Astrocyte (in vitro differentiated cells and primary cell): Measurements from ENCODE around the gene B4GALNT3. TPM values are rescaled to one million over a fixed set of nuclear protein-coding genes. Genes with fewer than 3 reads are reported as not detected.

ENCODE experiments used
- DNase-seq: peaks from one replicate; pipeline ENCODE4 v3.0.0-alpha.2; 2010; ENCODE audit warnings: low read depth
- FAIRE-seq: peaks from 2 replicates; lab custom pipeline; 2011; peaks lifted over from hg19 to GRCh38; lab: Jason Lieb, UNC
- H2AFZ ChIP-seq: 2 replicates; pipeline ENCODE4 v1.6.0; 2012; ENCODE audit warnings: low read depth, low read length, inconsistent platforms
- H3K27ac ChIP-seq: 2 replicates; pipeline ENCODE4 v1.5.1; 2011; ENCODE audit warnings: low read depth, low read length, inconsistent platforms
- H3K27me3 ChIP-seq: 2 replicates; pipeline ENCODE4 v1.6.0; 2011; ENCODE audit warnings: low read length, inconsistent platforms; ENCODE audit not compliant: insufficient read depth
- H3K36me3 ChIP-seq: 2 replicates; pipeline ENCODE4 v1.5.1; 2011; ENCODE audit warnings: low read length, inconsistent platforms; ENCODE audit not compliant: insufficient read depth
- H3K4me1 ChIP-seq: 2 replicates; pipeline ENCODE4 v1.5.1; 2011; ENCODE audit warnings: low read length, inconsistent platforms; ENCODE audit not compliant: insufficient read depth
- H3K4me2 ChIP-seq: 2 replicates; pipeline ENCODE4 v1.6.0; 2012; ENCODE audit warnings: low read length, inconsistent platforms
- H3K4me3 ChIP-seq: 2 replicates; pipeline ENCODE4 v1.5.1; 2011; ENCODE audit warnings: low read depth, mild to moderate bottlenecking, low read length, inconsistent platforms; ENCODE audit not compliant: insufficient read depth
- H3K79me2 ChIP-seq: 2 replicates; pipeline ENCODE4 v1.6.0; 2012; ENCODE audit warnings: mild to moderate bottlenecking, low read length, inconsistent platforms; ENCODE audit not compliant: insufficient read depth
- H3K9ac ChIP-seq: 2 replicates; pipeline ENCODE4 v1.6.0; 2012; ENCODE audit warnings: mild to moderate bottlenecking, low read length, inconsistent platforms
- H3K9me3 ChIP-seq: 2 replicates; pipeline ENCODE4 v1.5.1; 2012; ENCODE audit warnings: low read depth, mild to moderate bottlenecking, low read length, inconsistent platforms; ENCODE audit not compliant: insufficient read depth
- H4K20me1 ChIP-seq: 2 replicates; pipeline ENCODE4 v1.6.0; 2012; ENCODE audit warnings: low read length, inconsistent platforms; ENCODE audit not compliant: insufficient read depth
- H3K27ac Mint-ChIP-seq: one replicate; pipeline ENCODE4 v1.8.0; 2021; ENCODE audit warnings: mild to moderate bottlenecking, mixed read lengths; ENCODE audit not compliant: unreplicated experiment
- H3K27me3 Mint-ChIP-seq: one replicate; pipeline ENCODE4 v1.8.0; 2021; ENCODE audit warnings: low read depth, mixed read lengths; ENCODE audit not compliant: unreplicated experiment
- H3K36me3 Mint-ChIP-seq: one replicate; pipeline ENCODE4 v1.8.0; 2021; ENCODE audit warnings: low read depth, mixed read lengths; ENCODE audit not compliant: unreplicated experiment
- H3K4me1 Mint-ChIP-seq: one replicate; pipeline ENCODE4 v1.8.0; 2021; ENCODE audit warnings: low read depth, mixed read lengths; ENCODE audit not compliant: unreplicated experiment
- H3K4me3 Mint-ChIP-seq: one replicate; pipeline ENCODE4 v1.8.0; 2021; ENCODE audit warnings: mild to moderate bottlenecking, moderate library complexity, mixed read lengths; ENCODE audit not compliant: unreplicated experiment
- H3K9me3 Mint-ChIP-seq: one replicate; pipeline ENCODE4 v1.8.0; 2021; ENCODE audit warnings: mild to moderate bottlenecking, mixed read lengths; ENCODE audit not compliant: unreplicated experiment
- EZH2 ChIP-seq: IDR thresholded peaks from 2 replicates; pipeline ENCODE4 v1.6.1; 2012; ENCODE audit warnings: mild to moderate bottlenecking, low read length, inconsistent platforms; ENCODE audit not compliant: insufficient read depth
- total RNA-seq: library from RNA; stranded (reverse); gene quantifications from 2 replicates; pipeline ENCODE4 v1.2.1, GENCODE V29; 2021
- TF ChIP-seq, protein P1 (sequence below): IDR thresholded peaks from 2 replicates; pipeline ENCODE4 v1.5.1; 2011; ENCODE audit warnings: low read depth, mild to moderate bottlenecking, inconsistent platforms, low read length, moderate library complexity; ENCODE audit not compliant: insufficient read depth

The B4GALNT3 gene
- total RNA-seq, 1 donor from 2014 or later = 3.6 TPM

DNA sequence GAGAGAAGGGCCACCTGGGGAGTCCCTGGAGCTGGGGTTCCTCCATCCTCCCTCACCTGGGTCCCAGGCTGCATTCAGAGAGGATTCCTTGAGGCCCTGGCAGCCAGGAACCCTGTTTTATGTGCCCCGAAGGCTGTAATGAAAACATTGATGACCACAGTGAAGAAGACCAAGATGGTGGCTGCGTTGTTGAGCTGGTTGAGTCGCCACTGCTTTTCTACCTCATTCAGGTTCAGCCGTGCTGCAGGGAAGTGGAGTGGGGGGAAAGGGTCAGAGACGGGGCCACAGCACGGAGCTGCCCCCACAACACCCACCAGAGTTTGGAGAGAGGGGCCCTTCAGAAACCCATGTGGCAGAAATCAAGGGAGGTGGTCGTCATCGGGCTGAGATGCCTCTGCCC lies 105.4 kb downstream of the B4GALNT3 start:
- H3K79me2 ChIP-seq = no peaks in the 10 kb centered on the region
- H3K9me3 ChIP-seq = no peaks in the 10 kb centered on the region
- Mint-ChIP-seq H3K4me3 (no peak overlapping the region), H3K36me3 (no peaks in the 10 kb centered on the region), H3K9me3 (no peaks in the 10 kb centered on the region), H3K4me1 (peaks cover 3% of the 10 kb centered on the region), H3K27ac (no peak overlapping the region), H3K27me3 (peaks cover 26% of the 10 kb centered on the region)
- H3K27me3 ChIP-seq = peaks cover 19% of the 10 kb centered on the region
- DNase-seq = no peak
- H3K4me2 ChIP-seq = no peak overlapping the region
- no peaks in the 10 kb centered on the region for H4K20me1 ChIP-seq
- H3K27ac ChIP-seq = no peak overlapping the region
- no peak overlapping the region for H2AFZ ChIP-seq
- TF ChIP-seq, protein P1, sequence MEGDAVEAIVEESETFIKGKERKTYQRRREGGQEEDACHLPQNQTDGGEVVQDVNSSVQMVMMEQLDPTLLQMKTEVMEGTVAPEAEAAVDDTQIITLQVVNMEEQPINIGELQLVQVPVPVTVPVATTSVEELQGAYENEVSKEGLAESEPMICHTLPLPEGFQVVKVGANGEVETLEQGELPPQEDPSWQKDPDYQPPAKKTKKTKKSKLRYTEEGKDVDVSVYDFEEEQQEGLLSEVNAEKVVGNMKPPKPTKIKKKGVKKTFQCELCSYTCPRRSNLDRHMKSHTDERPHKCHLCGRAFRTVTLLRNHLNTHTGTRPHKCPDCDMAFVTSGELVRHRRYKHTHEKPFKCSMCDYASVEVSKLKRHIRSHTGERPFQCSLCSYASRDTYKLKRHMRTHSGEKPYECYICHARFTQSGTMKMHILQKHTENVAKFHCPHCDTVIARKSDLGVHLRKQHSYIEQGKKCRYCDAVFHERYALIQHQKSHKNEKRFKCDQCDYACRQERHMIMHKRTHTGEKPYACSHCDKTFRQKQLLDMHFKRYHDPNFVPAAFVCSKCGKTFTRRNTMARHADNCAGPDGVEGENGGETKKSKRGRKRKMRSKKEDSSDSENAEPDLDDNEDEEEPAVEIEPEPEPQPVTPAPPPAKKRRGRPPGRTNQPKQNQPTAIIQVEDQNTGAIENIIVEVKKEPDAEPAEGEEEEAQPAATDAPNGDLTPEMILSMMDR = no peak
- no peak for TF ChIP-seq EZH2
- FAIRE-seq = no peak
- H3K9ac ChIP-seq = no peak overlapping the region
- no peaks in the 10 kb centered on the region for H3K36me3 ChIP-seq
- H3K4me1 ChIP-seq = peaks cover 14% of the 10 kb centered on the region
- H3K4me3 ChIP-seq = no peak overlapping the region

DNA sequence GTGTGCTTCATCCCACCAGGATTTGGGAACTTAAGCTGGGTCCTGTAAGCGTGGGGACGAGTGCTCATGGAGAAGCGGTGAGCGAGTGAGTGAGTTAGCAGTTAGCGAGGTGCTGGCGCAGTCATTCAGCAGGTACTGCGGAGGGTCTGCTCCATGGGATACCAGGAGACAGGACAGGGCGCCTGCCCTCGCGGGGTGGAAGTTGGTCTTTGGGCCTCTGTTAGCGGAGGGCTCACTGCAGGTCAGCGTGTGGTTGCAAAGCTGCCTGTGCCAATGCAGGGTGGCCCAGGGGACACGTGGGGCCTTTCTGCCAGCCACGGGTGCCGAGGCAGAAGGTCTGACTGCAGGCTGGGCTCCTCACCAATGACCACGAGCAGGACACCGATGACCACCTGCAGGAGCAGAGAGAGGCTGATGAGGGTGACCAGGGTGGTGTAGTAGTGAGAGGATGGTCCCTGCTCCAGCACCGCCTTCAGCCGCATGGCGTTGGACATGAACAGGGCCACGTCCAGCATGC lies 105.9 kb downstream of the B4GALNT3 start:
- Histone ChIP-seq H3K9me3 (no peaks in the 10 kb centered on the region), H3K4me2 (no peak overlapping the region), H3K4me1 (peaks cover 19% of the 10 kb centered on the region), H3K4me3 (no peak overlapping the region), H3K27ac (no peak overlapping the region), H3K9ac (no peak overlapping the region), H3K36me3 (no peaks in the 10 kb centered on the region), H4K20me1 (no peaks in the 10 kb centered on the region), H2AFZ (no peak overlapping the region), H3K79me2 (no peaks in the 10 kb centered on the region), H3K27me3 (peaks cover 15% of the 10 kb centered on the region)
- TF ChIP-seq, protein P1 = no peak
- no peak for TF ChIP-seq EZH2
- H3K4me1 Mint-ChIP-seq = peaks cover 3% of the 10 kb centered on the region
- H3K4me3 Mint-ChIP-seq = no peak overlapping the region
- H3K27ac Mint-ChIP-seq = no peak overlapping the region
- H3K36me3 Mint-ChIP-seq = no peaks in the 10 kb centered on the region
- H3K27me3 Mint-ChIP-seq = peaks cover 23% of the 10 kb centered on the region
- no peaks in the 10 kb centered on the region for H3K9me3 Mint-ChIP-seq
- no peak for DNase-seq
- FAIRE-seq = no peak

DNA sequence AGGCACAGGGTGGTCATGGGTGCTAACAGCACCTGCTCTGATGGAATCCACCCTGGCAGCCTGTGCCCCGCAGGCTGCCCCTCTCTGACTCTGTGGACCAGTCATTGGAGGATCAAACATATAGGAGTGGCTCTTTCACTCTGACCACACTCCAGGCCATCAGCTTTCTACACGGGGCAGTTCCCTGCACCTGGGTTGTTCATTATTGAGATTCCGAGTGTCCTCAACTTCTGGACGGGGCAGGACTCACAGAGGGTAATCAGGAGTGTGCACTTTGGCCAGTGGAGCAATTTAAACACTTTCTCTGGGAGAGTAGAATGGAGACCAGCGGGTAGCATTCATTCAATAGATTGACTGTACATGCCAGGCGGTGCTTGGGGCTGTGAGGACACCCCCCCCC lies 108.7 kb downstream of the B4GALNT3 start:
- Histone ChIP-seq H3K9me3 (no peaks in the 10 kb centered on the region), H3K36me3 (no peaks in the 10 kb centered on the region), H2AFZ (no peak overlapping the region), H4K20me1 (no peaks in the 10 kb centered on the region), H3K4me3 (no peak overlapping the region), H3K4me2 (no peak overlapping the region), H3K79me2 (no peaks in the 10 kb centered on the region), H3K27me3 (peaks cover 10% of the 10 kb centered on the region), H3K4me1 (peaks cover 32% of the 10 kb centered on the region), H3K9ac (no peak overlapping the region), H3K27ac (no peak overlapping the region)
- no peak for FAIRE-seq
- Mint-ChIP-seq H3K36me3 (no peaks in the 10 kb centered on the region), H3K27ac (no peak overlapping the region), H3K27me3 (peaks cover 18% of the 10 kb centered on the region), H3K4me3 (no peak overlapping the region), H3K9me3 (peaks cover 1% of the 10 kb centered on the region), H3K4me1 (peaks cover 14% of the 10 kb centered on the region)
- no peak for DNase-seq
- no peak for TF ChIP-seq EZH2
- TF ChIP-seq, protein P1 = no peak
